CD14-positive monocyte (primary cell): ENCODE measurements around the gene RNF225. TPM values are rescaled to one million over a fixed set of nuclear protein-coding genes. Genes with fewer than 3 reads are reported as not detected.

Source experiments
- DNase-seq, 3 donors: peaks; one replicate each; pipeline ENCODE4 v3.0.0-alpha.2; 2011 to 2022
- H2AFZ ChIP-seq: 2 replicates; pipeline ENCODE4 v1.6.0; 2012; ENCODE audit warnings: mild to moderate bottlenecking, low read depth, low read length, inconsistent platforms; ENCODE audit not compliant: insufficient read depth, poor library complexity, severe bottlenecking
- H3K27ac ChIP-seq, 2 donors: 1 replicate in 1 of 2; 2 replicates in 1 of 2; pipeline ENCODE4 v1.5.1; 2012 to 2013; ENCODE audit warnings: low read length in 2 of 2, control low read depth in 1 of 2, inconsistent platforms in 1 of 2, low read depth in 1 of 2, mild to moderate bottlenecking in 1 of 2
- H3K27me3 ChIP-seq, 2 donors: one replicate each; pipeline versions ENCODE4 v1.6.0 to v1.6.1; 2011 to 2013; ENCODE audit warnings: low read length in 2 of 2; ENCODE audit not compliant: control insufficient read depth in 2 of 2, insufficient read depth in 2 of 2
- H3K36me3 ChIP-seq, 2 donors: replicated peaks in 1 of 2; 1 replicate in 1 of 2; 2 replicates in 1 of 2; pipeline versions ENCODE4 v1.5.1 to v1.6.1; 2012 to 2013; ENCODE audit warnings: low read length in 2 of 2, control low read depth in 1 of 2, inconsistent platforms in 1 of 2, mild to moderate bottlenecking in 1 of 2; ENCODE audit not compliant: insufficient read depth in 2 of 2, control insufficient read depth in 1 of 2
- H3K4me1 ChIP-seq, 2 donors: 1 replicate in 1 of 2; 2 replicates in 1 of 2; pipeline versions ENCODE4 v1.5.1 to v1.6.1; 2012 to 2013; ENCODE audit warnings: low read length in 2 of 2, control low read depth in 1 of 2, inconsistent platforms in 1 of 2, mild to moderate bottlenecking in 1 of 2, moderate library complexity in 1 of 2; ENCODE audit not compliant: insufficient read depth in 2 of 2, control insufficient read depth in 1 of 2
- H3K4me2 ChIP-seq: replicated peaks from 2 replicates; pipeline ENCODE3; 2012; ENCODE audit warnings: low read length, moderate library complexity, mild to moderate bottlenecking; ENCODE audit not compliant: poor library complexity, severe bottlenecking; ENCODE audit errors: extremely low read depth
- H3K4me3 ChIP-seq, 3 experiments: fragments of 200-600 bp in 1 of 3; sonication (generic) in 1 of 3; replicated peaks in 1 of 3; 1 replicate in 2 of 3; 2 replicates in 1 of 3; pipeline ENCODE4 v1.5.1; 2011 to 2013; ENCODE audit warnings: low read length in 3 of 3, mild to moderate bottlenecking in 3 of 3, control low read depth in 2 of 3, low read depth in 2 of 3, inconsistent platforms in 1 of 3, moderate library complexity in 1 of 3
- H3K79me2 ChIP-seq: 2 replicates; pipeline ENCODE4 v1.6.0; 2012; ENCODE audit warnings: mild to moderate bottlenecking, control low read depth, inconsistent platforms, low read length, moderate library complexity; ENCODE audit not compliant: insufficient read depth
- H3K9ac ChIP-seq: 2 replicates; pipeline ENCODE4 v1.6.0; 2017; ENCODE audit warnings: low read length, mild to moderate bottlenecking; ENCODE audit not compliant: insufficient read depth, poor library complexity, severe bottlenecking
- H3K9me3 ChIP-seq, 2 donors: replicated peaks in 1 of 2; 1 replicate in 1 of 2; 2 replicates in 1 of 2; pipeline versions ENCODE4 v1.5.1 to v1.6.1; 2012 to 2013; ENCODE audit warnings: low read length in 2 of 2, control low read depth in 1 of 2; ENCODE audit not compliant: control insufficient read depth in 1 of 2, insufficient read depth in 1 of 2
- H4K20me1 ChIP-seq: 2 replicates; pipeline ENCODE4 v1.6.0; 2012; ENCODE audit warnings: mild to moderate bottlenecking, low read length, control low read depth, moderate library complexity; ENCODE audit not compliant: insufficient read depth
- H3K27ac Mint-ChIP-seq, 7 donors: one replicate each; pipeline ENCODE4 v1.8.0; 2020; ENCODE audit warnings: mild to moderate bottlenecking in 7 of 7, mixed read lengths in 7 of 7, moderate library complexity in 6 of 7, inconsistent platforms in 2 of 7
- H3K27me3 Mint-ChIP-seq, 3 donors: one replicate each; pipeline ENCODE4 v1.8.0; 2021 to 2022; ENCODE audit warnings: low read depth in 3 of 3, mild to moderate bottlenecking in 3 of 3, mixed read lengths in 3 of 3, moderate library complexity in 3 of 3, inconsistent platforms in 1 of 3
- H3K36me3 Mint-ChIP-seq, 2 donors: one replicate each; pipeline ENCODE4 v1.8.0; 2020; ENCODE audit warnings: mixed read lengths in 2 of 2, inconsistent platforms in 1 of 2, mild to moderate bottlenecking in 1 of 2
- H3K4me1 Mint-ChIP-seq: one replicate; pipeline ENCODE4 v1.8.0; 2020; ENCODE audit warnings: mild to moderate bottlenecking, mixed read lengths
- H3K4me3 Mint-ChIP-seq, 2 donors: one replicate each; pipeline ENCODE4 v1.8.0; 2020; ENCODE audit warnings: mild to moderate bottlenecking in 2 of 2, mixed read lengths in 2 of 2, moderate library complexity in 1 of 2
- H3K9me3 Mint-ChIP-seq, 7 donors: one replicate each; pipeline ENCODE4 v1.8.0; 2020 to 2022; ENCODE audit warnings: mixed read lengths in 7 of 7, mild to moderate bottlenecking in 6 of 7, moderate library complexity in 6 of 7, inconsistent platforms in 2 of 7
- WGBS: methylation state at CpG from one replicate; pipeline ENCODE4 v1.1.5; 2013; ENCODE audit warnings: missing lambda C conversion rate; ENCODE audit not compliant: insufficient coverage; 5-methylcytosine and 5-hydroxymethylcytosine counted together
- intact Hi-C, 2 donors: fragments of 100-400 bp; cut with micrococcal nuclease; formaldehyde crosslinking; loops; one replicate each; pipeline versions ENCODE4 v1.15.0 to v1.15.1; 2023
- polyA plus RNA-seq, 3 donors: library from polyadenylated mRNA; depleted of rRNA in 1 of 3; unstranded in 2 of 3; stranded (reverse) in 1 of 3; fragments of 300-500 nt in 2 of 3; fragments of >200 nt in 1 of 3; fragmentation: Illumina TruSeq in 2 of 3; gene quantifications; 1 replicate in 2 of 3; 2 replicates in 1 of 3; pipeline ENCODE4 v1.2.3, GENCODE V29; 2012 to 2021
- TF ChIP-seq, protein P1 (sequence below): fragments of 200-600 bp; IDR thresholded peaks from one replicate; pipeline ENCODE4 v1.8.0; 2022; ENCODE audit warnings: antibody characterized with exemption, mild to moderate bottlenecking

The RNF225 gene
- polyA plus RNA-seq, 3 donors: not detected

DNA sequence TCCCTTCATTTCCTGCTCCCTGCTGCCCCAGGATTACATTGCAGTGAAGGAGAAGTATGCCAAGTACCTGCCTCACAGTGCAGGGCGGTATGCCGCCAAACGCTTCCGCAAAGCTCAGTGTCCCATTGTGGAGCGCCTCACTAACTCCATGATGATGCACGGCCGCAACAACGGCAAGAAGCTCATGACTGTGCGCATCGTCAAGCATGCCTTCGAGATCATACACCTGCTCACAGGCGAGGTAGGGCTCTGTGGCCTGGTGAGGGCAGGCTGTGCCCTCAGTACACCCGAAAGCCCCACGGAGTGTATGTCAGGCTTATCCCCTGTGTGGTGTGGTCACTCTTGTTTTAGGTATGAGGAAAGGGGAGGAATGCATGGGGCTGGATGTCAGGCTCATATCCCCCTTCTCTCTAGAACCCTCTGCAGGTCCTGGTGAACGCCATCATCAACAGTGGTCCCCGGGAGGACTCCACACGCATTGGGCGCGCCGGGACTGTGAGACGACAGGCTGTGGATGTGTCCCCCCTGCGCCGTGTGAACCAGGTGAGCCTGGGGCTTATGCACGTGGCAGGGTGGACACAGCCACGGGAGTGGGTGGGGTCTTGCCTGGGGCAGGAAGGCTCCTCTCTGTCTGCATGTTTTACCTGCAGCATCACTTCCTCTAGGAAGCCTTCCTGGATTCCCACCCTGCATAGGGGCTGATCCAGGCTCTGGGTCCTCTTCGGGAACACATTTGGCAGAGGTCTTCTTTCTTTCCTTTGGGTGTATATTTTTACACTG is 2.3 kb upstream of the RNF225 start:
- Histone ChIP-seq H3K4me2 (no peak overlapping the region), H3K9me3 (no peaks in the 10 kb centered on the region), H2AFZ (no peak overlapping the region), H4K20me1 (peaks cover 4% of the 10 kb centered on the region), H3K36me3 (peaks cover 44 to 59% of the 10 kb centered on the region in 2 donors), H3K4me3 (no peak overlapping the region), H3K79me2 (peaks cover 21% of the 10 kb centered on the region), H3K27ac (no peak overlapping the region), H3K27me3 (peaks cover 5 to 25% of the 10 kb centered on the region in 2 donors), H3K4me1 (peaks cover 0 to 6% of the 10 kb centered on the region in 2 donors), H3K9ac (no peak overlapping the region)
- intact Hi-C loops: no loop called here
- peaks cover 15% of the 10 kb centered on the region for H3K4me1 Mint-ChIP-seq
- TF ChIP-seq, protein P1, sequence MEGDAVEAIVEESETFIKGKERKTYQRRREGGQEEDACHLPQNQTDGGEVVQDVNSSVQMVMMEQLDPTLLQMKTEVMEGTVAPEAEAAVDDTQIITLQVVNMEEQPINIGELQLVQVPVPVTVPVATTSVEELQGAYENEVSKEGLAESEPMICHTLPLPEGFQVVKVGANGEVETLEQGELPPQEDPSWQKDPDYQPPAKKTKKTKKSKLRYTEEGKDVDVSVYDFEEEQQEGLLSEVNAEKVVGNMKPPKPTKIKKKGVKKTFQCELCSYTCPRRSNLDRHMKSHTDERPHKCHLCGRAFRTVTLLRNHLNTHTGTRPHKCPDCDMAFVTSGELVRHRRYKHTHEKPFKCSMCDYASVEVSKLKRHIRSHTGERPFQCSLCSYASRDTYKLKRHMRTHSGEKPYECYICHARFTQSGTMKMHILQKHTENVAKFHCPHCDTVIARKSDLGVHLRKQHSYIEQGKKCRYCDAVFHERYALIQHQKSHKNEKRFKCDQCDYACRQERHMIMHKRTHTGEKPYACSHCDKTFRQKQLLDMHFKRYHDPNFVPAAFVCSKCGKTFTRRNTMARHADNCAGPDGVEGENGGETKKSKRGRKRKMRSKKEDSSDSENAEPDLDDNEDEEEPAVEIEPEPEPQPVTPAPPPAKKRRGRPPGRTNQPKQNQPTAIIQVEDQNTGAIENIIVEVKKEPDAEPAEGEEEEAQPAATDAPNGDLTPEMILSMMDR: no peak
- WGBS: 96% methylated on average over 21 of the region's 26 CpGs
- peak in 1 of 3 donors; percentile 1 for DNase-seq
- H3K4me3 Mint-ChIP-seq: no peak overlapping the region
- peaks cover 0 to 8% (median 0%) of the 10 kb centered on the region in 7 donors for H3K9me3 Mint-ChIP-seq
- peaks cover 24 to 36% (median 32%) of the 10 kb centered on the region in 3 donors for H3K27me3 Mint-ChIP-seq
- peaks cover 58 to 67% of the 10 kb centered on the region in 2 donors for H3K36me3 Mint-ChIP-seq
- no peak overlapping the region for H3K27ac Mint-ChIP-seq

DNA sequence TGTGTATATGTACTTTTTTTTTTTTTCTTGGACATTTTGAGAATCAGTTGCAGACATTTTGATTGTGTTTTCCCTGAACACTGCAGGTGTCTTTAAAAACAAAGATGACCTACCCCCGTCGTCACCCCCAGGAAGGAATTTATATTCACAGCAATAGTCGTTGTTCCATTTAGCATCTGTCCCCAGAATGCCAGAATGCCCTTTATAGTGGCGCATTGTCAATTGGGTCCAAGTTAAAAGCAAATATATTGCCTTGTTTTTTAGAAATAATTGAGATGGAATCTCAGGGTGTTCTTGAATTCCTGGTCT is 1.8 kb upstream of the RNF225 start:
- peaks cover 0 to 4% of the 10 kb centered on the region in 2 donors for H3K4me1 ChIP-seq
- H3K27me3 ChIP-seq: peaks cover 5 to 30% of the 10 kb centered on the region in 2 donors
- H3K36me3 ChIP-seq: peaks cover 41 to 54% of the 10 kb centered on the region in 2 donors
- TF ChIP-seq, protein P1: no peak
- 100% methylated on average over 2 of the region's 4 CpGs for WGBS
- intact Hi-C loops: no loop called here
- H2AFZ ChIP-seq: no peak overlapping the region
- H3K9me3 Mint-ChIP-seq: peaks cover 0 to 8% (median 0%) of the 10 kb centered on the region in 7 donors
- H4K20me1 ChIP-seq: peaks cover 4% of the 10 kb centered on the region
- peaks cover 16% of the 10 kb centered on the region for H3K79me2 ChIP-seq
- peaks cover 54 to 61% of the 10 kb centered on the region in 2 donors for H3K36me3 Mint-ChIP-seq
- H3K27ac Mint-ChIP-seq: no peak overlapping the region
- H3K9me3 ChIP-seq: no peaks in the 10 kb centered on the region
- H3K4me2 ChIP-seq: no peak overlapping the region
- H3K4me3 ChIP-seq: no peak overlapping the region
- H3K27ac ChIP-seq: no peak overlapping the region
- no peak overlapping the region for H3K9ac ChIP-seq
- H3K27me3 Mint-ChIP-seq: peaks cover 27 to 39% (median 38%) of the 10 kb centered on the region in 3 donors
- H3K4me3 Mint-ChIP-seq: peak overlapping the region in 1 of 2 donors; percentile 2
- peak in 1 of 3 donors; percentile 0 for DNase-seq
- H3K4me1 Mint-ChIP-seq: peaks cover 15% of the 10 kb centered on the region
